ENCODE measurements around the gene CCDC116. TPM values are rescaled to one million over a fixed set of nuclear protein-coding genes. Genes with fewer than 3 reads are reported as not detected.
A peak's percentile ranks its signal among the peaks of the same experiment; 100 is the strongest.

The CCDC116 gene
- total and polyA plus RNA-seq, 7 donors: 0.07 to 0.32 (median 0.17) TPM

GRCh38 chr22:21626735-21627469, 5.7 kb upstream of the CCDC116 start:
- Histone ChIP-seq H3K27me3 (ENCODE audit: insufficient read depth in 3 of 3, low read length in 2 of 3) (no peaks in the 10 kb centered on the region), H3K9me3 (no peaks in the 10 kb centered on the region), H3K4me3 (no peak overlapping the region), H3K4me1 (peaks cover 25% of the 10 kb centered on the region), H3K36me3 (ENCODE audit: insufficient read depth in 1 of 2, low read depth in 1 of 2) (peaks cover 0 to 15% of the 10 kb centered on the region in 2 donors), H3K27ac (no peak overlapping the region)
- intact Hi-C loops (cut with DNase I): loop anchor here in 1 of 2 donors (5.0 kb wide), 1 partner anchor 35 kb away; no protein-coding TSS in a partner anchor
- no peak for ATAC-seq
- DNase-seq: no peak
- WGBS, 3 donors: 72 to 77% (median 74%) methylated on average over 11 of the region's 11 CpGs
- no peak for TF ChIP-seq CTCF (IDR thresholded peaks at IDR 0.05)

- H3K9me3 ChIP-seq: no peaks in the 10 kb centered on the region
- WGBS, 3 donors: 83 to 85% (median 84%) methylated on average over 70 to 74 of the region's 74 CpGs
- ATAC-seq: no peak
- H3K36me3 ChIP-seq (ENCODE audit: insufficient read depth in 1 of 2, low read depth in 1 of 2): no peaks in the 10 kb centered on the region
- intact Hi-C loops (cut with DNase I): loop anchor here in 1 of 2 donors (5.0 kb wide), 1 partner anchor 36 kb away; no protein-coding TSS in a partner anchor
- no peaks in the 10 kb centered on the region for H3K27me3 ChIP-seq (ENCODE audit: insufficient read depth in 3 of 3, low read length in 2 of 3)
- TF ChIP-seq CTCF (IDR thresholded peaks at IDR 0.05): no peak
- H3K27ac ChIP-seq: no peak overlapping the region
- H3K4me1 ChIP-seq: peaks cover 12% of the 10 kb centered on the region
- H3K4me3 ChIP-seq: peak overlapping the region; percentile 86
- peak; percentile 30 to 64 for DNase-seq
Measured at GRCh38 chr22:21628386-21629254, 3.9 kb upstream of the CCDC116 start.

GRCh38 chr22:21629255-21630149, 3.1 kb upstream of the CCDC116 start, which contains the start of gene YDJC:
Gene YDJC (minus strand): TSS chr22:21630022. CDS start chr22:21630014, 8 bp downstream.
- no peaks in the 10 kb centered on the region for H3K9me3 ChIP-seq
- H3K27ac ChIP-seq: peak within 1 kb of the TSS; percentile 25
- H3K27me3 ChIP-seq (ENCODE audit: insufficient read depth in 3 of 3, low read length in 2 of 3): no peaks in the 10 kb centered on the region
- peak; percentile 19 for TF ChIP-seq CTCF (IDR thresholded peaks at IDR 0.05)
- no peaks in the 10 kb centered on the region for H3K36me3 ChIP-seq (ENCODE audit: insufficient read depth in 1 of 2, low read depth in 1 of 2)
- H3K4me1 ChIP-seq: peaks cover 3% of the 10 kb centered on the region
- intact Hi-C loops (cut with DNase I): loop anchor here in 1 of 2 donors (5.0 kb wide), 1 partner anchor 37 kb away; no protein-coding TSS in a partner anchor
- H3K4me3 ChIP-seq: peak within 1 kb of the TSS; percentile 86
- ATAC-seq (peak; percentile 94 to 98 (median 98)), DNase-seq (peak; percentile 93 to 97)
- WGBS, 3 donors: 1 to 3% (median 3%) methylated on average over 78 to 93 of the region's 93 CpGs

GRCh38 chr22:21631025-21631424, 1.5 kb upstream of the CCDC116 start:
- Histone ChIP-seq H3K27me3 (ENCODE audit: insufficient read depth in 3 of 3, low read length in 2 of 3) (no peaks in the 10 kb centered on the region), H3K9me3 (no peaks in the 10 kb centered on the region), H3K36me3 (ENCODE audit: insufficient read depth in 1 of 2, low read depth in 1 of 2) (no peaks in the 10 kb centered on the region), H3K4me1 (no peaks in the 10 kb centered on the region), H3K27ac (no peak overlapping the region), H3K4me3 (no peak overlapping the region)
- WGBS, 3 donors: 90 to 93% (median 90%) methylated on average over 4 of the region's 4 CpGs
- DNase-seq (no peak), ATAC-seq (no peak)
- no peak for TF ChIP-seq CTCF (IDR thresholded peaks at IDR 0.05)
- intact Hi-C loops (cut with DNase I): no loop called here
